ENCODE data around the gene INVS.

DNA sequence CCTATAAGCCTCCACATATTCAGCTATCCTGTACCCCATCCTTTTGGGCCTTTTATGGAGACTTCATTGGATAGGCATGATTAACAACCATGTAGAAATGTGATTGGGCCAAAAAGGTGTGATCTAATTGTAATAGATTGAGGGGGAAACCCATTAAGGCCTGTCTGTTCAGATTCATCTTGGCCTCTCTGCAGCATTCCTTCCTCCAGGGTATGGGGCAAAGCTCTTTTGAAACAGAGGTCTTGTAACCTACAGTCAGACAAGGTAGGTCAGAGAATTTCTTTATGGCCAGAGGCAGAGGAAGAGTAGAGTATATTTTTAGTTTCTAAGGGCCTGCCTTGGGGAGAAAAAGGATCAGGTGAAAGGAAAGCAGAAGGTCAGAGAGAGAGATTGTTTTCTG lies 98.5 kb downstream of the INVS start:
- TF ChIP-seq, protein P1, sequence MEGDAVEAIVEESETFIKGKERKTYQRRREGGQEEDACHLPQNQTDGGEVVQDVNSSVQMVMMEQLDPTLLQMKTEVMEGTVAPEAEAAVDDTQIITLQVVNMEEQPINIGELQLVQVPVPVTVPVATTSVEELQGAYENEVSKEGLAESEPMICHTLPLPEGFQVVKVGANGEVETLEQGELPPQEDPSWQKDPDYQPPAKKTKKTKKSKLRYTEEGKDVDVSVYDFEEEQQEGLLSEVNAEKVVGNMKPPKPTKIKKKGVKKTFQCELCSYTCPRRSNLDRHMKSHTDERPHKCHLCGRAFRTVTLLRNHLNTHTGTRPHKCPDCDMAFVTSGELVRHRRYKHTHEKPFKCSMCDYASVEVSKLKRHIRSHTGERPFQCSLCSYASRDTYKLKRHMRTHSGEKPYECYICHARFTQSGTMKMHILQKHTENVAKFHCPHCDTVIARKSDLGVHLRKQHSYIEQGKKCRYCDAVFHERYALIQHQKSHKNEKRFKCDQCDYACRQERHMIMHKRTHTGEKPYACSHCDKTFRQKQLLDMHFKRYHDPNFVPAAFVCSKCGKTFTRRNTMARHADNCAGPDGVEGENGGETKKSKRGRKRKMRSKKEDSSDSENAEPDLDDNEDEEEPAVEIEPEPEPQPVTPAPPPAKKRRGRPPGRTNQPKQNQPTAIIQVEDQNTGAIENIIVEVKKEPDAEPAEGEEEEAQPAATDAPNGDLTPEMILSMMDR (IDR thresholded peaks at IDR 0.05): no peak
- TF ChIP-seq POLR2A (IDR thresholded peaks at IDR 0.05): no peak

Data from heart left ventricle (tissue), 13 donors.